ENCODE results near the gene MPV17L2. TPM values are rescaled to one million over a fixed set of nuclear protein-coding genes. Genes with fewer than 3 reads are reported as not detected.

Gene MPV17L2
- total and polyA plus RNA-seq, 2 of the 4 experiments (the other 2 are of a cell fraction): 7.2 to 19.5 TPM

GRCh38 chr19:18221815-18222725 lies 29.1 kb downstream of the MPV17L2 start:
- Histone ChIP-seq H2BK120ac (ENCODE audit: low read depth, low read length) (no peak overlapping the region), H4K8ac (ENCODE audit: low read depth in 2 of 2, low read length in 2 of 2) (no peak overlapping the region), H3K9ac (ENCODE audit: low read depth, low read length) (no peak overlapping the region), H3K4me2 (ENCODE audit: low read depth, low read length) (no peak overlapping the region), H3K14ac (replicated peaks; ENCODE audit: low read depth, low read length) (no peak overlapping the region), H2BK20ac (ENCODE audit: low read depth, low read length) (no peak overlapping the region), H3K79me1 (ENCODE audit: low read depth in 1 of 2, low read length in 2 of 2) (no peaks in the 10 kb centered on the region), H2BK15ac (ENCODE audit: low read depth, low read length) (no peak overlapping the region), H4K20me1 (ENCODE audit: insufficient read depth, low read length) (no peaks in the 10 kb centered on the region), H3K18ac (ENCODE audit: low read depth, low read length) (no peak overlapping the region), H3K36me3 (ENCODE audit: control insufficient read depth, insufficient read depth, low read length) (no peaks in the 10 kb centered on the region), H3K56ac (ENCODE audit: extremely low read depth, insufficient read depth, low read length) (no peak overlapping the region), H2AK9ac (replicated peaks; ENCODE audit: low read depth, low read length, poor library complexity) (no peak overlapping the region), H2BK5ac (ENCODE audit: low read depth, low read length, poor library complexity, severe bottlenecking) (no peak overlapping the region), H3K9me1 (ENCODE audit: insufficient read depth, low read length) (peaks cover 5% of the 10 kb centered on the region; the same call in 1 of the 2 replicates), H2AK5ac (ENCODE audit: low read depth, low read length) (no peak overlapping the region), H3K23ac (ENCODE audit: low read depth, low read length) (no peak overlapping the region), H3K4ac (ENCODE audit: low read depth, low read length) (no peak overlapping the region), H2AFZ (replicated peaks; ENCODE audit: low read length, poor library complexity) (no peak overlapping the region), H3K27ac (ENCODE audit: insufficient read depth, low read length) (no peak overlapping the region), H3K9me3 (ENCODE audit: control insufficient read depth, insufficient read depth, low read length) (no peaks in the 10 kb centered on the region), H4K91ac (ENCODE audit: insufficient read depth, low read depth, low read length) (no peak overlapping the region), H3K4me1 (ENCODE audit: control insufficient read depth, insufficient read depth, low read length) (peaks cover 7% of the 10 kb centered on the region), H3K4me3 (ENCODE audit: insufficient read depth, low read depth, low read length) (no peak overlapping the region), H3K27me3 (ENCODE audit: control insufficient read depth, insufficient read depth, low read length) (peaks cover under 1% of the 10 kb centered on the region; the same call in 1 of the 2 replicates), H4K5ac (ENCODE audit: low read depth, low read length) (no peak overlapping the region)
- ChIA-PET CTCF (no interaction called here), POLR2A (ENCODE audit: unreplicated experiment) (interaction anchor here (0.6 kb wide), 1 partner anchor 1130 kb away, joined by 3 read pairs; no protein-coding TSS in a partner anchor)
- in situ Hi-C loops (cut with MboI; ENCODE audit: low sequenced_read_pairs) (no loop called here), dilution Hi-C loops (cut with HindIII; ENCODE audit: low sequenced_read_pairs, unreplicated experiment) (no loop called here), intact Hi-C loops (cut with micrococcal nuclease) (no loop called here)
- ATAC-seq (ENCODE audit: low read depth): no peak
- TF ChIP-seq RCOR1 (IDR thresholded peaks at IDR 0.05; ENCODE audit: insufficient replicate concordance, low read length) (no peak), FOS (IDR thresholded peaks at IDR 0.05; ENCODE audit: low read depth, low read length) (no peak), RFX5 (IDR thresholded peaks at IDR 0.05; ENCODE audit: low read depth, low read length) (no peak), SMC3 (IDR thresholded peaks at IDR 0.05; ENCODE audit: low read depth, low read length) (no peak), POLR2A (IDR thresholded peaks at IDR 0.05; ENCODE audit: low read depth, low read length) (no peak), RAD21 (IDR thresholded peaks at IDR 0.05; ENCODE audit: low read length) (no peak), MAZ (IDR thresholded peaks at IDR 0.05; ENCODE audit: borderline replicate concordance, low read depth, low read length) (no peak), MAFK (IDR thresholded peaks at IDR 0.05; ENCODE audit: low read depth, low read length) (no peak), CHD1 (IDR thresholded peaks at IDR 0.05; ENCODE audit: low read depth, low read length) (no peak), MXI1 (IDR thresholded peaks at IDR 0.05; ENCODE audit: borderline replicate concordance, low read depth, low read length) (no peak), CEBPB (IDR thresholded peaks at IDR 0.05; ENCODE audit: low read depth, low read length) (no peak), ELK1 (IDR thresholded peaks at IDR 0.05; ENCODE audit: borderline replicate concordance, low read depth, low read length) (no peak)
- BruUV-seq (replicated peaks): no TSS peak
- DNase-seq: no peak
- 84% methylated on average over 8 of the region's 25 CpGs; no CpG with 5 or more reads in 1 of the 2 experiments for WGBS, 2 experiments (ENCODE audit: extremely low coverage in 2 of 2, insufficient read length in 1 of 2)

Measured in IMR-90 (cell line).